Stimulated activated CD8-positive, alpha-beta memory T cell treated with anti-CD3 and anti-CD28 coated beads, Interleukin-4, amount 100 ng/mL, for 24 hours (primary cell): ENCODE measurements around the gene C16orf78.
"Not testable (repeated sequence)": the region's sequence is repeated elsewhere in the genome, so short reads cannot be mapped to it uniquely, and the experiment has no call there.

Source experiments
- DNase-seq: peaks from one replicate; pipeline ENCODE4 v3.0.0-alpha.2; 2020; ENCODE audit warnings: low read depth

The C16orf78 gene

DNA sequence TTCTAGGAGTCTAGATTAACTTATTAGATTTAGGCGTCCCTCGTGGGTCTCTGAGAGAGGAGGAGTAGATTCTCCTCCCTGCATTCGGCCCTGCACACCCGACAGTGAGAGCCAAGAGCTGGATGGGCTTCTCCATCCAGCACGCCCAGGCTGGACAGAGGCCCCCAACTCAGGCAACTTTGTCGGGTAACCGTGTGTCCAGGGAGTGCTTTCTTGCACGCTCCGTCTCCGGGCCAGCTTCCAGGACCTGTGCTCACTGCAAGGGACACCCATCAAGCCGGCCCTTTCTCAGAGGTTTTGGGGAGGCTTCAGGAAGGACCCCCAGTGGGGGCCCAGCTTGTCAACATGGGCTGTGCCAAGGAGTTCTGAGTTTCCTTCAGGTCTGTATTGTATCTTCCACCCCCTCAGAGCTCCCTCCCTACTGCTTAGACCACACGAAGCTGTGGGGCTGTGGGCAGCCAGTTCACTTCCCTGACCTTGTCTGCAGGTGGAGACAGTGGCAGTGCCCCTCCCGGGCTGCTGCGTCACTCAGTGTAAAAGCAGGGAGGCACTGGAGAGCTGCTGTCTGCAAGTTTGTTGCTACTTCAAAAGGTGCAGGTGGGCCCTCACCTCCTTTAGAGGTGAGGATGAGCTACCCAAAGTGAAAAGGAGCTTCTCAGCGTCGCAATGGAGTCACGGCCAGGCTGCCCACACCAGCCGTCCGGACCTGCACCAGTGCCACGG lies 24.0 kb upstream of the C16orf78 start:
- no peak for DNase-seq

DNA sequence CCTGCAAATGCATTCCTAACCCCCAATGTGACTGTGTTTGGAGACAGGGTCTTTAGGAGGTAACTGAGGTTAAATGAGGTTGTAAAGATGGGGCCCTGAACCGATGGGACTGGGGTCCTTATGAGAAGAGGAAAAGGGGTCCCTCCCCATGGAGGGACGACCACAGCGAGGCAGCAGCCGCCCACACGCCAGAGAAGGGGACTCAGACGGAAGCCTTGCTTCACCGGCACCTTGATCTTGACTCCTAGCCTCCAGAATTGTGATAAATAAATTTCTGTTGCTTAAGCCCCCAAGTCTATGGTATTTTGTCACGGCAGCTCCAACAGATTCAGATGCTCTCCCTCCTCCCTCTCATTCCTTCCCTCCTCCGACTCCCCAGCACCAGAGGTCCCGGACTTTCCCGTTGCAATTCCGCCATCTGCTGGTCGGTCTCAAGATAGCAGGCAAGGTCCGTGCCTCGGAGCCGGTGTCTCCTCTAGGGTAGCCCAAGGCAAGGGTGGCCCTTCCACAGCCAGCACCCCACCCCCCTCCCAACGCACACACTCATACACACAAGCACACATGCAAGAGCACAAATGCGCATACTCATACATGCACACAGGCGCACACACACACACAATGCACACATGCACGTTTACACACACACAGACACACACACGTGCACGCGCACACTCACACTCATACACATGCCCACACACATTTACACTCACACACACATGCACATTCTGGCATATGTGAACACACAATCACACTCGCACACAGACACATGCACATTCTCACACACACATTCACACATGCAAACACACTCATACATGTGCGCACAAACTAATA lies 23.1 kb upstream of the C16orf78 start:
- peak; percentile 15 for DNase-seq

DNA sequence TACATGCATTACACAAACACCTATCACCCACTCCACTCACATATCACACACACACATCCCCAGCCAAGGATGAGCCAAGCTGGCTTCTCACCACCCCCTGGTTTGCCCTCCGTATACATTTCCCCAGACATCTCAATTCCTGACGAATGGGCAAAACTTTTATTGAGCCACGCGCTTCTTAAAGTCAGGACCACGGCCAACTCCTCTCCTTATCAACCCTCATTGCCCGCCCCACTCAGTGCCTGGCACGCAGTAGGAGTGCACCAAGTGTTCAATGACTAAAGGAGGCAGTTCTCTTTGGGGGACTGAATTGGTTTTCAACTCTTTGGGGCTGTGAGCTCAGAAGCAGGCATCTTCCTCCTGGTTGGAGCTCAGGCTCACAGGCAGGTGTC lies 22.5 kb upstream of the C16orf78 start:
- no peak for DNase-seq

DNA sequence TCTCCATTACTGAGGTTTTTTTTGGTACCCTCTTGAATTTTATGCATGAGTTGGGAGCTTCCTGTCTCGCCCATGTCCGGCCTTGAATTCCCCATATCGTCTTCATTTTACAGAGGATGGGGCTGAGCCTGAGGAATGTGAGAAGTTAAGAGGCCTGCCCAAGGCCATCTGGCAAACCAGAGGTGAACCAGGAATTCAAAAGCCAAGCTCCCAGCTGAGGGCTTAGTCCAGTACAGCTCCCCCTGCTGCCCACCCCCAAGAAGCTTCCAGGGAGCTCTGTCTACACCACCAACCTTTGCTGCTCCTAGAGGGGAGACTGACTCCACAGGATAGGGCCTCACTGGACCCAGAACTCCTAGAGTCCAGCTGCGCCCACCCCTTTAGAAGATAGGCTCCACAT lies 20.7 kb upstream of the C16orf78 start:
- DNase-seq: no peak

DNA sequence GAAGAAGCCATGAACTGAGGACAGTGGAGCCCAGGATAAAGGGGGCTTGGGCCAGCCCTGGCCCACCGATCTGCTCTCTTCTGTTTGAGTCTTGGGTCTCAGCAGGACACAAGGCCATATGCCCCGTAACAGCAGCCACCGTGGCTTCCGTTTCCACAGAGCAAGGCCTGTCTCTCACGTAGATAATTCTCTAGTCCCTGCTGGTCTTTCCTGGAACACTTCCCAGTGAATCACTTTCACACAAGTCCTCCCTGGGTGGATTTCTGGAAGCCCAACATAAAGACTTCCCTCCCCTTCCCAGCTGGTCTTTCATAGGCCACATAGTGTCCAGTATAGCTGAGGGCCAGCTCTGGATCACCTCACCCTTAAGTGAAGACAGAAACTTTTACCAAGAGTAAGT lies 19.9 kb upstream of the C16orf78 start:
- no peak for DNase-seq

DNA sequence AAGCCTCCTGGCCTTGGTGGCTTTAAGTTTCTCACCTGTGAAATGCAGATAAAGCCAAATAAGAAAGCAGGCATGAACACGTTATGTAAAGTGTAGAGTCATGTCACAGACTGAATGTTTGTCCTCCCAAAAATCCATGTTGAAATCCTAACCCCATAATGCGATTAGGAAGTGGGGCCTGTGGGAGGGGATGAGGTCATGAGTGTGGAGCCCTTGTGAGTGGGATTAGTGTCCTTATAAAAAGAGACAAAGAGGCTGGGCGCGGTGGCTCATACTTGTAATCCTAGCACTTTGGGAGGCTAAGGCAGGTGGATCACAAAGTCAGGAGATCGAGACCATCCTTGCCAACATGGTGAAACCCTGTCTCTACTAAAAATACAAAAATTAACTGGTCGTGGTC lies 19.5 kb upstream of the C16orf78 start:
- DNase-seq: no peak

DNA sequence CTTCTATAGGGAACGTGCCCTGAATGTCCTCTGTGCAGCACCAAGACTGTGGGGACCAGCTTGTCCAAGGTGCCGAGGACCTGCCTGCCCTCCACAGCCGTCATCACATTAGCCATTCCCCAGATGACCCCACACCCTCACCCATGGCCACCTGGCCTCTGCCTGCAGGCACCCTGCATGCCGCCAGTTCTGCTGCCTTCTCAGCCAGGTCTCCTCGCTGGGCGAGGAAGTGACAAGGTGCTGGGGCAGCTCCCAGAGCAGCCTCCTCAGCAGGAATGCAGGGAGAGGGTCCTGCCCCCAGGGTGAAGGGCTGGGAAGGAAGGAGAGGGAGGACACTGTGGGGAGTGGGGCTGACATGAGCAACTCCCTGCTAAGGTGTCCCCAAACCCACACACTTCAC lies 18.6 kb upstream of the C16orf78 start:
- DNase-seq: no peak

DNA sequence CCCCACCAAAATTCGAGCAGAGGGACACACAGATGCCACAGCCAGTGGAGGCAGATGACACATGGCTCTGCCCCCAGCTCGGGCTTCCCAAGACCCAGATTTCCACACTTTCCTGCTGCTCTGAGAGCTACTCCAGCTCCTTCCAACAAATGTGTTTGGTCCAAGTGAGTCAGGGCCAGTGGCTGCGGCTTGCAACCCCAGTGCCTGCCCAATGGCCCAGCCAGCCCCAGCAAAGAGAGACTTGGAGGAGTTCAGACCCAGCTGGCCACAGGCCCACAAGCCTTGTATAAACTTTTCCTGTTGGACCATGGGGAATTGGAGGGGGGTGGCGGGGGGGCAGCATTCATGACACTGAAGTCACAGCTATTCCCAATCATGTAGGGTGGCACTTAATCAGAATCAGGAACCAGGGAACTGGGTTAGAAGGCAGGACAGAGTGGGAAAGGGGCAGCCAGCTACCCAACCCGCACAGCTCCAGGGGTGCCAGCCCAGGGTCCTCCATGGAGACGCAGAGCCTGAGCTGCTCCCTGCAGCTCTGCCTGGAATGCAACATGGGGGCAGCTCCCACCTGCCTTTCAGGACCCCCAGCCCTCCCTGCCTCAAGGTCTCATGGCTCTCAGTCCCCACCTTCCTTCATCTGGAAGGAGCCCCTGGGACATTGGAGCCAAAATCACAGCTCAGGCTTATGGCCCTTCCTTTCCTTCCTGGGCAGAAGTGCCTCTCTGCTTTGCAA lies 17.5 kb upstream of the C16orf78 start:
- DNase-seq: no peak

DNA sequence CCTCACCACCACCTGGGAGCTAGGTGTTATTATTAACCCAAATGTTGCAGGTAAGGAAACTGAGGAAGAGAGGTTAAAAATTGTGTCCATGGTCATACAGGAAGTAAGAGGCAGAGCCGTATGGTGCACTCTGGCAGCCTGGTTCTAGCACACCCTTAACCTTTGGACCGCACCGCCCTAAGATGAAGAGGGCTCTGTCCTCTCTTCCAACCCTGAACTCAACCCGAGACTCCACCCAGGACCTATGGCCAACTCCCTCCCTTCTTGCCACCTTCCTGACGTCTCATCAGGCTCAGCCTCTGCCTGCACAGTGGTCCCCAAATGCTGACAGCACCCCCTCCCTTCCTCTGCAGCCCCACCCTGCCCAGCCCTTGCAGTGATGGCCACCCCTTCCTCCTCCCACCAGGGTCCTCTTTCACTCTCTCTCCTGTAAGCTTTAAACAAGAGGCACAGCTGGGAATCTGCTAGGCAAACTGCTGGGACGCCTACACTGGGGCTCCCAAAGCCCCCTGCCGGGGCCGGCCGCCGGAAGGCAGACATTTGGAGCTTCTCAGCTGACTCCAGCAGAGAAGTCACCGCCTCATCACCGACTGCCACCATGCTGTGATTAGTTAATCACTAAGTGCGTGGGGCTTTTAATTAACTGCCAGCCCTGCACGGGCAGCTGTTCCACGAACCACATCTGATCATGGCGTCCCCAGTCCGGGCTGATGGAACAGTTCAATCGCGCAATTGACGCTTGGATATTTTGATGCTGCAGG lies 16.7 kb upstream of the C16orf78 start:
- DNase-seq: no peak

DNA sequence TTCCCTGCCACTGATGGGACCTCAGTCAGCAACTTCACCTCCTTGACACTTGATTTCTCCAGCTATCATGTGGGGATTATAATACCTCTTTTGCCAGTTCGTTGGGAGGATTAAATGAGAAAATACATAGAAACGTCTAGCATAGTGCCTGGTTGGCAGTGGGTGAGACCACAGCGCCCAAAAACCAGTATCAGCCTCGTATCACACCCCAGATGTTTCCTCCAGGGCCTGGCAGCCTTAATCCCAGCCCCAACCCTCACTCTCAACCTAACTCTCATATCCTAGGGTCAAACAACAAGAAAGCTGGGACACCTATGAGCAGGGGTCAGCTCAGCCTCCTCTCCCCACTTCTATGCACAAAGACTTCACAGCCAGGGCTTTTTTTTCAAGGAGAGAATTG lies 14.0 kb upstream of the C16orf78 start:
- DNase-seq: no peak

DNA sequence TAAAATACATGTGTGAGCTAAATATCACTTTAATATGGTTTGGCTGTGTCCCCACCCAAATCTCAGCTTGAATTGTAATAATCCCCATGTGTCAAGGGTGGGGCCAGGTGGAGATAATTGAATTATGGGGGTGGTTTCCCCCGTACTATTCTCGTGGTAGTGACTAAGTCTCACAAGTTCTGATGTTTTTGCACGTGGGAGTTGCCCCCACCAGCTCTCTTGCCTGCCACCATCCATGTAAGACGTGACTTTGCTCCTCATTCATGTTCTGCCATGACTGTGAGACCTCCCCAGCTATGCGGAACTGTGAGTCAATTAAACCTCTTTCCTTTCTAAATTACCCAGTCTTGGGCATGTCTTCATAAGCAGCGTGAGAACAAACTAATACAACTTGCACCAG lies 11.9 kb upstream of the C16orf78 start:
- not testable (repeated sequence) for DNase-seq

DNA sequence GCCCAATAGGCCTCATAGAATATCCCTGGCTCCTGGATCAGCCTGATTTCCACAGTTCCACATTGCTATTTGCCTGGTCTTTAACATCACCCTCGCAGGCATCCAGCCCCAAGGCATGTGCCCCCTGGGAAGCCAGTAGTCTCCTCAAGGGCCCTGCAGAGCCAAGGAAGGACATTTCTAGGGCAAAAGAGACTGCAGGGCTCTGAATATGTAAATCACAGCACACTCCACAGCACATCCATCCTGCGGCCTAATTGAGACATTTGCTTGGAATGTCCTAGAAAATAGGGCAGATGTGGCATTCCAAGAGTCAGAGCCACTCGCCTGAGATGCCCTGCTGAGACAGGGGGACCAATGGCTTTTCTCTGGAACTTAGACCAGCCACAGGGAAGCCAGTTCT lies 11.4 kb upstream of the C16orf78 start:
- no peak for DNase-seq

DNA sequence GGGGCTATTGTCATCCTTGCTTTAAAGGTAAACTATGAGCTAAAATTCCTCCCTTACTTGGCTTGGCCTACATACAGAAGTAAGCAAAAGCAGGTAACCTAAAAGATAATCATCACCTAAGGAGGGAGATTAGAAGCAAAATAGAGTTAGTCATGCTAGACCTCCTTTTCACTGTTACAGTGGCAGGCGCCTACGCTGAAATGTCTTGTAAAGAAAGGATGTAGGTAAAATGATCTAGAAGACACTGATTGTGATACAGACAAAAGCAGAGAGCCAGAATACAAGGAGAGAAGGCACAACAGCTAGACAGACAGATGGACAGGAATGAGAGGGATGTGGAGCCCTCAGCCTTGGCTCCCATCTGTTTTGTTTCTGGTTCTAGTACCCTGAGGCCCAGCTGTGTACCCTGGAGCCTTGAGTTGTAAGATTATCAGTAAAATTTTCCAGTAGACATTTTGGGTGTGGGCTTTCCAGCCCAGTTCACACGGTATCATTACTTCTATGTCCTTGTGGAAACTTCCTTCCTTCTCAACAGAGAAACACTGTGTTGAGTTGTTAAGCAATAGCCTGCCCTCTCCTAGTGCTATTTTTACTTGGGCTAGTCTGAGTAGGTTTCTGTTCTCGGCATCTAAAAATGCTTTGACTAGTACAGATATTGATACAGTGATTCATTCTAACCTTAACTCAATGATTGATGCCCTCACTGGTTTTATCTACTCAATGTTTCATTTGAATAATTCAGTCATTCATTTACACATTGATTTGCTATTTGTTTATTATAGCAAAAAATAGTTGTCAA lies 7.7 kb upstream of the C16orf78 start:
- DNase-seq: no peak

DNA sequence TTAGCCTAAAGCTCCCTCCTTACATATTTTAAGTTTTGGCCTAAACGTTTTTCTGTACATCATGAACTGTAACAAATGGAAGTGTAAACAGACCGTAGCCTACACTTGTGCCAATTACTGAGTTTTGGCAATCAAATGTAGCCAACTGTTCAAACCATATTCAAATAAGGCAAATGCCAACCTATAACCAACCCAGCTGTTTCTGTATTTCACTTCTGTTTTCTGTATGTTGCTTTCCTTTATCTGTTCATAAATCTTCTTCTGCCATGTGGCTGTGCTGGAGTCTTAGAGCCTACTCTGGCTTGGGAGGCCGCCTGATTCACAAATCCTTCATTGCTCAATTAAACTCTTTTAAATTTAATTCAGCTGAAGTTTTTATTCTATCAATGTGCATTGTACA lies 6.9 kb upstream of the C16orf78 start:
- no peak for DNase-seq

DNA sequence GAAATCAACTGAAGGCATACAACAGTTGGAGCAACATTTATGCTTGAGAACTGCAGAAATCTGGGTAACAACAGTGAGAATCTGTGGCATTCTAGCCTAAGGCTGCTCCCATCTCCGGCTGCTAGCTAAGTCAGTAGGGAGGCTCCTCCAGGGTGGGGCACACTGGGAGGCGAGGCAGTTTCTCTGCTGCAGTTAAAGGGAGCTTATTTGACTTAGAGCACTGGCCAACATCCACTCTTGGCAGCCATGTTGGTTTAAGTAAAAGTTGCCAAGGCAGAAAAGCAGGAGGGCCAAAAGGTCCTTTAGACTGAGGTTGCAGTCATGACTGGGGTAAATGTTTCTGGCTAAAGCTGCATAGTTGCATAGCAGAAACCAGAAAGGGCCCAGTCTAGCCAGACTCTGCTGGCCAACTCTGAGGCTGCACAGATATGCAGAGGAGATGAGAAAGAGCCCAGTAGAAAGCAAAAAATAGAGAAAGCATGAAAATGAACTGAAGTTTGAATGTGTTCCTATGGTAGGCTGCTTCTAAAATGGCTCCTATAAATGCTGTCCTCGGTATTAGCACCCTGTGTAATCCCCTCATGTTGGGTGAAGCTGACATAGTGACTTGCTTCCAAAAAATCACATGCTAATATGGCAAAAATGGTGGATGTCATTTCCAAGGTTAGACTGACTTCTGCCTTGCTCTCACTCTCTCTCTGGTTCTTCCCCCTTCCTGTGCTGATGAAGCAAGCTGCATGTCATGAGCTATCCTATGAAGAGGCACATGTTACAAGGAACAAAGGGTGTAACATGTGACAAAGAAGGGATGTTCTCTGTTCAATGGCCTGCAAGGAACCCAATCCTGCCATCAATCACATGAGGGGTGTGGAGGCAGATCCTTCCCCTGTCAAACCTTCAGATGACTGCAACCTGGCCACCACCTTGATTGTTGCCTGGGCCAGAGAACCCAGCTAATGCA lies 3.7 kb upstream of the C16orf78 start:
- no peak for DNase-seq

DNA sequence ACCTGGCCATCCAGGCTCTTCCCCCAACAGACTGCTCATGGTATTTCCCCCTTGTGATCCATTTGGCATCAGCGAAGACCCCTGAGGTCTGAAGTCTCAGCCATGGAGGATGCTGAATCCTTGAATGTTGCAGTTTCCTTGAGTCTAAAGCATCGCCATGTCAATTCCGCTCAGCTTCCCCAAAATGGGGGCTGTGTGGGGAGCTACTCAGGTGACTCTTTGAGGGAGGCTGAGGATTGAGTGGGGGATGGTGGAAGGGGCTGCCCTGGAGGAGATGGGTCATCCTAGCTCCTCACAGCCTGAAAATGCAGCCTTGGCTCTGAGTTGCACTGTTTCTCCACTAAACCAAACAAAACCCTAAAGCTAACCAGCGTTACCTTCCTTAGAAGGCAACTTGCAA lies 2.6 kb downstream of the C16orf78 start:
- DNase-seq: no peak

DNA sequence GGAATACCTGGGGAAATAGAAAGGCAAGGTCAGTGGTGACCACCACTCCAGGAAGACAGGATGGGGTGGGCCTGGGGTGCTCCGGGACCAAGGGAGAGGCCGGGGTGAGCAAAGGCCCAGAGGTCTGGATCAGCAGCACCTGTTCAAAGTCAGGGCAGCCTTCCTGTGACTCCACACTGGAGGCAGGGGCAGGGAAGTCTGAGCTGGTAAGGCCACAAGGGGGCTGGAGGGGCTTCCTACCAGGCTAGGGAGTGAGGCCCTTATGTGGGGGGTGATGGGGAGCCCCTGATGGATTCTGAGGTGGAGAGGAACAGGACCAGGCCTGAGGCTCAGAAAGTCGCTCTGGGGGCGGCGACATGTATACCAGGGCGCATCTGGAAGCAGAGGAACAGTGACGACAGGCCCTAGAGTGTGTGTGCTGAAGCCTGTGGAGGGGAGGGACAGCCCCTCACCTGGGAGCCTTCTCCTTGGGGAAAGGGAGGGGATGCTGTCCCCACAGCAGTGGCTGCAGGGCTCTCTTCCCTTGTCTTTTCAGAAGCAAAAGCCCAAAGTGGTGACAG lies 3.7 kb downstream of the C16orf78 start:
- DNase-seq: no peak

DNA sequence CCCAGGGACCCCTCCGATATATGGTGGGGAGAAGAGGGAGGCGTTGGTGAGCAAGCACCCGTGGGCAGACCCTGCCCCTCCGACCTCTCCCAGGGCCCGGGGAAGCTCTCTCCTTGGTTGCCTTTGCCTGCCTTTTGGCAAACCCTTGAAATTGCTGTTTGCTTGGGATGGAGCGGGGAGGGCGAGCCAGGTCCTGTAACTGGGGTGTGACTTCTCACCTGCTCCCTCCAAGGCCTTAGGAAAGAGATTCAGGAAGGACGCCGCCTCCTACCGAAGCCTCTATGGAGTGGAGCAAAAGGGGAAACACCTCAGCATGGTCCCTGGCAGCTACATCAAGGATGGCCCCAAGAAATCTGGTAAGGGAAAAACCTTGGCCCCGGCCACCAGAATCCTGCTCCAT lies 4.6 kb downstream of the C16orf78 start:
- no peak for DNase-seq

DNA sequence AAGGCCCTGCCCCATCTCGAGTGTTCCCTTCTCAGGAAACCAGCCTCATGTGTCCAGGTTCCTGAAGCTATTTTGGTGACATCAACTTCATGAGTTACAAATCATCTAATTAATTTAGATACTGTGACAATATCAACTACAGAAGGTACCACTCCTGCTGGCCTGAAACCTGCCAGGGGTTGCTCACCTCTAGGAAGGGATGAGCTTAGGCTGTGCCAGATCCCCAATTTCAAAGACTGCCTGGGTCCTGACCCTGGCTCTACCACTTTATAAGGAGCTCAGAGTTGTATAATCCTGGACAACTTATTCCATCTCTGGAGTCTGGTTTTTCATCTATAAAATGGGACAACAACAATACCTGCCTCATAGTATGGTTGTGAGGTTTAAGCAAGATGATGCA lies 5.2 kb downstream of the C16orf78 start:
- no peak for DNase-seq

DNA sequence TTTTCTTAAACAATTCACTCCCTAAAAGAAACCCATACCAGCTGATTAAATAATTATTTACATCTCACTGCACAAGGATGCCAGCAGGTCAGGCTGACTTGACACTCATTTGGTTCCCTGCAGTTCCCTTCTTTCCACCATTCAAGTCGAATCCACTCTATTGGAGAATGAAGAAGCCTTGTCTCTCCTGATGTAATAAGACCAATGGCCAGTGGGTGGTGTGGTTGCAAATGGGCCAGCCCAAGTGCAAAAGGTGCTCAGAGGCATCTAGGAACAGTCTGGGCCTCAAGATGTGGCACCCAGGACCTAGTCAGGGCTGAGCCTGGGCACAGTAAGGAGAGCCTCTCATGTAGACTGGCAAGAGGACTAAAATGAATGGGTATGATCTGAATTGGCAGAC lies 9.3 kb downstream of the C16orf78 start:
- DNase-seq: no peak
